Mucosa of gallbladder (tissue), 1 donor: ENCODE measurements around the gene SPSB4. TPM values are rescaled to one million over a fixed set of nuclear protein-coding genes. Genes with fewer than 3 reads are reported as not detected.

Experiments used
- total RNA-seq: library from RNA; stranded (reverse); gene quantifications from one replicate; pipeline ENCODE4 v1.2.1, GENCODE V29; 2021
- donor health status: DM: no; HTN: no; CAD: no.

SPSB4 gene
- total RNA-seq, 1 donor from 2014 or later: 0.29 TPM

Other genes starting within 250 kb of the SPSB4 start
- 49.2 TPM for gene SLC25A36, start 109.5 kb upstream of the SPSB4 start, total RNA-seq
- 14.1 TPM for gene PXYLP1, start 180.5 kb downstream of the SPSB4 start, total RNA-seq